T-helper 22 cell (primary cell): ENCODE data around the gene FOXQ1.
"Not testable (repeated sequence)": the region's sequence is repeated elsewhere in the genome, so short reads cannot be mapped to it uniquely, and the experiment has no call there.

ENCODE experiments used
- DNase-seq: peaks from one replicate; pipeline ENCODE4 v3.0.0-alpha.2; 2020; ENCODE audit warnings: low read depth

The FOXQ1 gene

DNA sequence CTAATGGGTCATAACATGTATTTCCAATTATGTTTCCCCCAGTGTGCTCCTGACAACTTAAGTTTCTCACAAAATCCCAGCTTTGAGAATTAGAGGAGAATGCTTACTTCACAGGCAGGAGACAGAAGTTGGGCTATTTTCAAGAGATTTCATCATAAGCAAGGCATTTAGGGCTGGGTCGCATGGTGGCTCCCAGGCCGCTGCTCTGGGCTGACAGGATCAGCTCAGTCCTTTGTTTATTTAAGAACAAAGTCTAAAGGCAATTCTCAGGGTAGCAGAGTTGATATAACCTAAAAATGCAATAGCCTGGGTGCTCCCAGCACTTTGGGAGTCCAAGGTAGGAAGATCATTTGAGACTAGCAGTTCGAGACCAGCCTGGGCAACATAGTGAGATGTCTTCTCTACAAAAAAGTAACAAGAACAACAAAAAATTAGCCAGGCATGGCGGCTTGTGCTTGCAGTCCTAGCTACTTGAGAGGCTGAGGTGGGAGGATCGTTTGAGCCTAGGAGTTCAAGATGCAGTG, 10.9 kb downstream of the FOXQ1 start:
- DNase-seq, result no peak

DNA sequence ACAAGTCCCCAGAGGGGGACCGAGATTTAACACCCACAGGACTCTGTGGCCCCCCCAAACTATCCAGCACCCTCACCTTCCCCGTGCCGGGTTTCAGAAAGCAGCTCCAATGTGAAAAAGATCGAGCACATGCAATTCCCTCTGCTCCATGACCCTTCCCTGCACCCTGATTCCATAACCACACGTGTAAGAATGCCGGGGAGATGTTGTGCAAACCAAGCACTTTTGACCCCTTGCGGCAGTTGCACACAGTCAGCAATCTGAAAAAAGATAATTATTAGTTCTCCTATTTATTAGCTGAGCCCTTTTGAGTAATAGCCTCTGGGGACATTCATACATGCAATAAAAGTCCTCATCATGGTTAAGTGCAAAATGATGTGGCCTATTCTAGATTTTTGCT, 13.0 kb downstream of the FOXQ1 start:
- no peak for DNase-seq

DNA sequence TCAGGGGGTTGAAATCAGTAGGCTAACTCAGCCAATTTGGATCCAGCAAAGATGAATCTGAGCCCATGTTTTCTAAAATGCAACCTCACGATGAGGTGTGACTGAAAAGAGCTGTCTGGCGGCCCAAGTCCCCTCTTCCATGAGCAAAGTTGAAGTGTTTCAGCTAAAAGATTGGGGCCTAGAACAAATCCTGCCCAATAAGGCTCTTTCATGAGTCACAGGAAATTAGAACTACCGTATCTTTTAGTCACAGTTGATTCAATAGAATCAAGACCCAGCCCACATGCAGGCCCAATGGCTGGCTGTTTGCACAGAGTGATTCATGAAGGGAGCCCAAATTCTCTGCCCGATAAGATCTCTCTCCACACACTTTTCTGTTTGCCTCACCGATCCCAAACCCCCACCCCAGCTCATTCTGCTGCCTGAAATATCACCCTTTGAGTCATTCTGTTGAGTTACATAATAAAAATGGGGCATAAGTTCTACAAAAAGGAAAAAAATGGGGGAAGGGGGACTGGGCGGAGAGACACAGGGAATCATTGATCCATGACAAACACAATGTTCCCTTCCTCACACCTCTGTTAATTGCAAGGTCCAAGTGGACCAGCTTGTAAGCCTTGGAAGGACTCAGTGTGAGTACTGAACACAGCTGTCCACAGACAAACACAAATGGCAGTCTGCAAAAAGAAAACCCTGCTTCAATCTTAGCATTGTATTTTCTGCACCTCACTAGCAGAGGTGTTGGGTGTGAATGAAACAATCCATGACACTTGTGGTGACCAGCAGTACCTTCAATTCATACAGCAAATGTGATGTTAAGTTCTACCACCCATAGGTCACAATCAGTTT, 13.8 kb downstream of the FOXQ1 start:
- no peak for DNase-seq

DNA sequence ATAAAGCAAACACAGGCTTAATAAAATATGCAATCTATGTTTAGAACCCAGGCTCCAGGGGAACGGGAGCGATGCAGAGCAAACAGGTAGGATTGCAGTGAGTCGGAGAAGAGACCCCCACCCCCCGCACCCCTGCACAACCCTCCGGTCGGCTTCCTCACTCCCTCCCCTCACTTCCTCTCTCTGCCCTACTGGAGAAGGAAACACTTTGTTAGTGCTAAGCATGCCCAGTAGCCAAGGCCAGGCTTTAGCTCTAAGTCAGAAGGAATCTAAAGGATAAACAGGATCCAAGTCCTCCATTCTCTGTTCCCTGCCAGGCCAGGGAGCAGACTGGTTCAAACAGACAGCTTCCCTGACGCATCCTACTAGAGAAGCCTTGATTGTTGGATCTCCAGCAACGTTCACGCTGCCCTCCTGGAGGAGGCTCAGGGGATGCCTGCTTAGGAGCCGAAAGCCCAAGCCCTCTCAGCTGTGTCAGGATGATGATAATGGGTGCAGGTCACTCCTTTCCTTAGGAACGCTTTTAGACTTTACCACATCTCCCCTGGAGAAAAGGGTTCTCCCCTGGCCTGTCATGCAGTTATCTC, 14.7 kb downstream of the FOXQ1 start:
- DNase-seq, result no peak

DNA sequence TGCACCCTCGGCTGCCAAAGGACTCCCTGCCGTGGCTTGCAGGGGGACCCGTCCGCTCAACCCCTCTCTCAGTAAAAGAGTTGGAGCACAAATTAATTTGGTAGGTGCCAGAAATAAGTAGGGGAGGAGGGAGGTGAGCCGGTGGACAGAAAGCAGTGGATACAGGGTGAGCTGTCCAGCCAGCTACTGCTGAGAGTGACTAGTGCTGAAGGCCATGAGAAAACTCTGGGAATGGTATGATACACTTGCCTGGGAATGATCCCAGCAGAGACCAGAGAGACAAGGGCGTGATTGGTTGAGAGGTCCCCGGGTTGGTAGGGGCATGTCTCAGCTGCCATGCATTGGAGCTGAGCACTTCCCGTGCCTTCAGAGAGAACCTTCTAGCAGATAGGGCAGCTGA, 15.7 kb downstream of the FOXQ1 start:
- DNase-seq, result no peak

DNA sequence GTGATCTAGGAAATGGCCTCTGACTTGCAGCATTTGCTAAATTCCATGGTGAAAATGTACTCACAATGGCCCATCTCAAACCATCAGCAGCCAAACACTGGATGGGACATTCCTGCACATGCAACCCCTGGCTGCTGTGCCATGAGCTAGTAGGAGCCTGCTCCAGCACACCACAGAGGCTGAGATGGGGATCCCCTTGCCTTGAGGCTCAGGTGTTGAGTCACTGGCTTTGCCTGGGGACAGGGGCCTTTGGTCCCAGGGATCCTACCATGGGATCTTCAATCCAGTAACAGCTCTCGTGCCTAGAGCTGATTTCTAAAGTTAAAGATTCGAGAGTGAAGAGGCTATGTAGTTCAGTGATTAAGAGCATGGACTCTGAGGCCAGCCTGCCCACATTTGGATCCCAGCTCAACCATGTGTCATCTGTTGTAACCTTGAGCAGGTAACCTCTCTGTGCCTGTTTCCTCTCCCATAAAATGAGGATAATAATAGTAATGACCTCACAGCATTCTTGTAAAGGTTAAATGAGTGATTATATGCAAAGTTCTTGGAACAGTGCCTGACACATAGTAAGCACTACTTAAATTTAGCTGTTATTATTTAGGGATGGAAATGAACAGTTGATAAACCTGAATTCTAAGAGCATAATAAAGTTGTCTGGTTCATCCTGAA, 16.4 kb downstream of the FOXQ1 start:
- DNase-seq, result no peak

DNA sequence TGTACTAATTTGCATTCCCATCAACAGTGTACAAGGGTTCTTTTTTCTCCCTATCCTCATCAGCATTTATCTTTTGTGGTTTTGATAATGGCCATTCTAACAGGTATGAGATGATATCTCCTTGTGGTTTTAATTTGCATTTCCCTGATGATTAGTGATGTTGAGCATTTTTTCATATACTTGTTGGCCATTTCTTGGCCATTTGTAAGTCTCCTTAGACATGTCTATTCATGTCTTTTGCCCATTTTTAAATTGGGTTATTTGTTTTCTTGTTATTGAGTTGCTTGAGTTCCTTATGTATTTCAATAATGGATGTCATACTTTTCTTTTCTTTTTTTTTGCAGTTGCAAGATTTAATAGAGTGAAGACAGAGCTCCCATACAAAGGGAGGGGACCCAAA, 17.8 kb downstream of the FOXQ1 start:
- no peak for DNase-seq

DNA sequence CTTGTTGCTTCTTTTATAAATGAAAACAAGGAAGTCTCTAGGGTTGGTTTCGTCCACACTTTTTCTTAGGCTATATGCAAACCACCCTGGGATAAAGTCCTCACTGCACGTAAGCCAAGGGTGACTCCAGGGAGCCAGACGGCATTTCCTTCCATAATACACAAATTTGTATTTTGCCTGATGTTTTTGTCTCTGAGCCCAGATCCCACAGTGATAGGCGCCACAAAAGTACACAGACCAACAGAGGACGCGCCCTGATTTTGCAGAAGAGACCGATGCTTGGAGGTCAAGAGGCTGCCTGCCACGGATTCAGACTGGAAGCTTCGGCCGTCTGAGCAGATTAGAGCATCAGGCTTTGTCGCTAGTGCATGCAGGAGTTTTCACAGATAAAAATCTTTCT, 22.8 kb downstream of the FOXQ1 start:
- DNase-seq, result no peak

DNA sequence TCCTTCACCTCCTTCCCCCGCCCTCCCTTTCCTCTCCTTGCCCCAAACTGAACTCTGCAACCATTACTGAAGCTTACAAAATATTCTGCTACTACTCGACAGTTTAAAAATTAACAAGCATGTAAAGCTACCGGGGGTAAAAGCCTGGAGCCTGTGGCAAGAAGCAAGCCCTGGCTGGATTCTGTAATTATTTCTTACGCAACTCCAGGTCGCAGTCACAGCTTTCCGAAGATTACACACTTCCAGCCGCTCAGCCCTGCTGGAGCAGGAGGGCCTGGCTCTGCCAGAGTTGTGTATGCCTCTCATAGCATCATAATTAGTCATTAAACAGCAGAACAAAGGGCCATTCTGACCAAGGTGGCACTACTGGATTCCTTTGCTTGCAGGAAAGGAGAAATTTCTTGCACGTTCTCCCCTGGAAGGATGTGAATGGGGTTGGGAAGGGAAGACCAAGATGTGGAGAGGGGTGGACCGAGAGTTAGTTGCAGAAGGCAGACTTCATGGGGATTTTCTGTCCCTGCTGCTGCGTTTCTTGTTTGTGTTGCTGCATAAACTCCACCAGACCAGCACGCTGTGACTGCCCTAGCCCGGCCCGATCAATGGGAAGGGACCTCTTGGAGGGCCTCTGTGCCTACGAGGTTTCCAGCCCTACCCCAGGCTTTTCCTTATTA, 23.6 kb downstream of the FOXQ1 start:
- DNase-seq, result no peak

DNA sequence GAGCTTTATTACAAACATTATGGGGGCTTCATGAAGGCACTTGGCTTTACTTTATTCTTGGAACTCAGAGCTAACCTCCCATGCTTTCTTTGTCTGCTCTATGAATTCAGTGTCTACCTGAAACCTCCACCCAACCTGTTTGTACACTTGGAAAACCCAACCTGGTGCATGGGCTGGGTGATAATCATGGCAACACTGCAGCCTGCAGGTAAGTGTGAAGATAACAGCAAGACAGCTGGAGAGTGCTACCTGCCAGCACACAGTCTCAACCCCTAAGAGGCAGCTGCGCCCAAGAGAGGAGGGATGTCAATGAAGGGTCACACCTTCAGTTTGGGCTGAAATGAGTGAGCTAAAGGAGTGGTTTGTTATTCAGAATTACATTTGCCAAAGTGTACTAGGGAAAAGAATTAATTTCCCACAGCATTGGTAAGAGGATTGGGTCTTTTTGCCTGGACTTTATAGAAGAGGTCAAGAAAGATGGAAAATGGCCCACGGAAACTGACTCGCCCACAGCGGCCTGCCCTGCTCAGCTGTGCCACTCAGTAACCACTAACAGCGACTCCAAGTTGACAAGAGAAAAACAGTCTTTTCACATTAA, 24.4 kb downstream of the FOXQ1 start:
- DNase-seq, result no peak

DNA sequence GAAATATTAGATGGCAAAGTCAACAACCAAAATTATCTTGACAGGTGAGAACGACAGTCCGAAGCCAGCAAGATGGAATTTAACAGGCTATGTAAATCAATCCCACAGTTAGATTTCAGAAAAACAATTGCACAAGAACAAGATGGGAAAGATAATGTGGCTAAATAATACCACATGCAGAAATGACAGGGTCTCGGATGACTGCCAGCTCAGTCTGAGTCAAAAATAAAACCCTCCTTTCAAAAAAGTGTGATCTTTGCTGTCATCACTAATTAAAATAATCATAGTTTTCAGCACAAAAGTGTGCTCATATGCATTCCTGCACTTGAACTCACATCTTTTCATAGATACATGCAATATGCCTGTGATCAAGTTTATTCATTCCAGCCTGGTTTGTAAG, 25.9 kb downstream of the FOXQ1 start:
- DNase-seq, result no peak

DNA sequence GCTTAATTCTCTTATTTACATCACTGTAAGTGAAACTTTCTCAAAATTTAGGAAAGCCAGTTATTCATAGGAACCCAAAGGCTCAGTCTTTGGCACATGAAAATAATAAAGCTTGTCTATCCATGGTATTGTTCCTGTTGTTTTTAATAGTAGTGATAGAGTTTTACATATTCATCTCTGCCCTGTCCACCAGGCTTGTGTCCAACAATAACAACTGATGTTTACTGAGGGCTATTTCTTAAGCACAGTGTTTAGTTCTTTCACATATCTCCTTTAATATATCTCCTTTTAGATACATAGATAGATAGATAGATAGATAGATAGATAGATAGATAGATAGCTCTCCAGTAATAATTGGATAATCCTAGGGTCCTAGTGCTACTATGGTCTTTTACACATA, 34.2 kb downstream of the FOXQ1 start:
- no peak for DNase-seq

DNA sequence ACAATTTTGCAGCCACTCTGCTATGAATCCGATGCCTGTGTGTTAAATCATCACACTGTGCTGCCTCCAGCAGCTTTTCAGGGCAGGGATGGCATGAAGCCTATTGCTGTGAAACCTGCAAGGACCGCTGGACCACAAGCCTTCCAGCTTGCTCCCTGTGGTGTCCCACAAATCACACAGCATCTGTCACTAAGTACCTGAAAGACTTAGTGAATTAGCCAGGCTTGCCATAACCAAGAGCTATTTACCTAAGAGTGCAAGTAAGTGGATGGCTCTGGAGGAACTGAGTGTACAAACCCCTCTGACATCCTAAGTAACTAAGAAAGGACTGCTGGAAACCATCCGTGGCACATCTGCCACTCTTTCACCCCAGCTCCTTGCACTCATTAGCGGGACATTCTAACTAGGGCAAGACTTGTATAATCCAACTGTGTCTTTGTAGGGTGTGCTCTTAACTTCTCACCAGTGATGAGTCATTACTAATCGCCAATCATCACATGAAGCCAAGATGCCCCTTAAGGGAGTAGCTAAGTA, 34.7 kb downstream of the FOXQ1 start:
- no peak for DNase-seq

DNA sequence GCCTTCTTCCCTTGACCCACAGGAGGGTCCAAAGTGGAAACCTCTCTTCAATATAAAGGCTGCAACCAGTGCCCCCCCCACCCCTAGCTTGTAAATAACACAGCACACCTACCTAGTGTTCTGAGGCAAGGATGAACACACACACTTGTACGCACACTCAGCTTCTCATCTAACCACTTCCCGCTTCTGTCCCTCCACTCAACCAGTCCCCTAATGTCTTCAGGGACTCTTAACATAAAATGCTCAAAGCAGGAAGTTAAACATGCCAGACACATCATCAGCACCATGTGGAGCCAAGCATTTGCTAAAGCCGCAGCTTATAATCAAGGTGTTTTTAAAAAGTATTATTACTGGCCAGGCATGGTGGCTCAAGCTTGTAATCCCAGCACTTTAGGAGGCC, 35.3 kb downstream of the FOXQ1 start:
- DNase-seq, result no peak

DNA sequence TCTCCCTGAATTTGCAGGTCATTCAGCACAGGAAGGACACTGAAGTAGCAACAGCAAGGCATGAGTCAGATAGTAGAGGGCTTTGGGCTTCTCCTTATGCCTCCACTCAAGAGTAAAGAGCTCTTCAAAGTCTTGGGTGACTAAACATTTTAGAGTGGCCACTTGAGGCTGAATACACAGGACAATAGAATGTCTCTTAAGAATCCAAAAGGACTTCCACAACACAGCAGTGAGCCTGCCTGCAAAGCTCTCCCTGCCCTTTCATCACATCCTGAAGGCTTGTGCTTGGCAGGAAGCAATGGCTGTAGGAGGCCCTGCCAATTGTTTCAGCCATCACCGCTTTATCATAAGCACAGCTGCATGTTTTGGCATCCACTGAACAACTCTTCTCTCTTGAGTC, 36.8 kb downstream of the FOXQ1 start:
- DNase-seq, result no peak

DNA sequence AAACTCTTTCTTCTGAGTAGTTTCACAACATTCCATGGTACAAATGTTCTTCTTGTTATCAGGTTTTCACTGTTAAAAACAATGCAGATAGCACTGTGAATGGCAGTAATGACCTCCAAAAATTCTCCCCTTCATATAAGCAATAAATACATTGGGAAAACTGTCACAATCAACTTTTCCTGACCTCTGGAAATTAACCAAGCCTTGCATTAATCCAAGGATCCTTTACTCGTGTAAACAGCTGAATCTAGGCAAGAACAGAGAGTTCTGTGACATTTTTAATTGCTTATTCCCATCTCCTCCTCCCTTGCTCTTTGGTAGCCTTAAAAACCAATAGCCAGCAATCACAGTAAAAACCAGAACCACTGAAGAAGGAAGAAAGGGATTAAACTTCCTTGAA, 37.8 kb downstream of the FOXQ1 start:
- no peak for DNase-seq

DNA sequence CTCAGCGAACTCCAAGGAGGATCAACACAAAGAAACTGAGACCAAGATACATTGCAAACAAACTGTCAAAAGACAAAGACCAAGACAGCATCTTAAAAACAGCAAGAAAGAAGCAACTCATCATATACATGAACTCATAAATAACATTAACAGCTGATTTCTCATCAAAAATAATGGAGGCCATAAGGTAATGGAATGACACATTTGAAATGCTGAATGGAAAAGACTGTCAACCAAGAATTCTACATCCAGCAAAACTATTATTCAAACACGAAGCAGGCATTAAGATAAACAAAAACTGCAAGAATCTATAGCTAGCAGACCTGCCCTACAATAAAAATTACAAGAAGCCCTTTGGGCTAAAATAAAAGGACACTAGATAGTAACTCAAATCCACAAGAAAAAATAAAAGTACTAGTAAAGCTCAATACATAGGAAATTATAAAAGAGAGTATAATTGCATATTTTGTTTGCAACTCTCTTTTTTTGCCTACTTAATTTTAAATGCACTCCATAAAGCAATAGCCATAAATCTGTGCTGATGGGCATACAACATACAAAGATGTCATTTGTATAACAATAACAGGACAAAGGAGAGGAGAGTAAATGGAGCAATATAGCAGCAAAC, 39.6 kb downstream of the FOXQ1 start:
- DNase-seq, result no peak

DNA sequence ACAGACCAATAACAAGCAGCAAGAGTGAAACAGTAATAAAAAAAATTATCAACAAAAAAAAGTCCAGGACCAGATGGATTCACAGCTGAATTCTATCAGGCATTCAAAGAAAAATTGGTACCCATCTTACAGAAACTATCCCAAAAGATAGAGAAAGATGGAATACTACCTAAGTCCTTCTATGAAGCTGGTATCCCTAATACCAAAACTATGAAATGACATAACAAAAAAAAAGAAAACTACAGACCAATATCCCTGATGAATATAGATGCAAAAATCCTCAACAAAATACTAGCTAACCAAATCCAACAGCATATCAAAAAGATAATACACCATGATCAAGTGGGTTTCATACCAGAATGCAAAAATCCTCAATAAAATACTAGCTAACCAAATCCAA, 43.2 kb downstream of the FOXQ1 start:
- DNase-seq, result not testable (repeated sequence)

DNA sequence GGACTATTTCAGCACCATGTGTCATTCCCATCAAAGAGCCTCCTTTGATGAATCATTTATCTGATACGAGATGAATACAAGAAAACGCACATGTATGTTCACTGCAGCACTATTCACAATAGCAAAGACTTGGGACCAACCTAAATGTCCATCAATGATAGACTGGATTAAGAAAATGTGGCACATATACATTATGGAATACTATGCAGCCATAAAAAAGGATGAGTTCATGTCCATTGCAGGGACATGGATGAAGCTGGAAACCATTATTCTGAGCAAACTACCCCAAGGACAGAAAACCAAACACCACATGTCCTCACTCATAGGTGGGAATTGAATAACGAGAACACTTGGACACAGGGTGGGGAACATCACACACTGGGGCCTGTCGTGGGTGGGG, 49.8 kb downstream of the FOXQ1 start:
- DNase-seq, result not testable (repeated sequence)

DNA sequence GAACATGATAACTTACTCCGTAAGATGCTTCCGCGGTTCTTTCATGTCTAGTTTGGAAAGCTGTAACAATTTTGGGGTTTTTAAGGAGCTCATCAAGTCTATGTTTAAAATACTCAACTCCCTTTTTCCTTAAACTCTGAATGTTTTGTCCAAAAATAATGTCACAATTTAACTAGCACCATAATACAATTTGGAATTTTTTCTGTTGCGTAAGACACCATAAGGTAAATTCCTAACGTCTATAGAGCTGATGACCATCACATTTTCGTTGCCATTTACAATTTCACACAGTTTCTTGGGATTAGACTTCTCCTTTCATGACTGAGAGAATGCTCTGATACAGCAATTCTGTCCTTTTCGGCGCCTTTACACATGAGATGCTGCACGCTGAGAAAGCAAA, 50.7 kb downstream of the FOXQ1 start:
- DNase-seq, result no peak

DNA sequence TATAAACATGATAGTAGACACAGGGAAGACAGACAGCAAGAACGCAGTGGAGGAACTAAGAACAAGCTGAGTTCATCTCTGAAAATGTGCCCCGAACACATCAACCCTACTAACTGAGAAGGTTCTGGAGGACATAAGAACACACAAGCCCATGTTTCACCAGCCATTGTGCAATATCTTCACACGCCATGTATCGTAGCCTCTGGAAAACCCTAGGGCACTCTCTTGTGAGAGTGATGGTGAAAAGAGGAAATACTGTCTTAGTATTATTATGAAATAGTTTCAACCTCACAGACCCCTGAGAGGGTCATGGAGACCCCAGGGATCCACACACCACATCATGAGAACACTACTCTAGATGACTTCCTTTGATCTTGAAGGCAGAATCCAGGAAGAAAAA, 51.4 kb downstream of the FOXQ1 start:
- DNase-seq, result no peak
